Measurements from ENCODE around the gene CDKAL1. TPM values are rescaled to one million over a fixed set of nuclear protein-coding genes. Genes with fewer than 3 reads are reported as not detected.

The CDKAL1 gene
- total and polyA plus RNA-seq, 2 donors from 2014 or later, result 4.6 to 20.2 TPM

DNA sequence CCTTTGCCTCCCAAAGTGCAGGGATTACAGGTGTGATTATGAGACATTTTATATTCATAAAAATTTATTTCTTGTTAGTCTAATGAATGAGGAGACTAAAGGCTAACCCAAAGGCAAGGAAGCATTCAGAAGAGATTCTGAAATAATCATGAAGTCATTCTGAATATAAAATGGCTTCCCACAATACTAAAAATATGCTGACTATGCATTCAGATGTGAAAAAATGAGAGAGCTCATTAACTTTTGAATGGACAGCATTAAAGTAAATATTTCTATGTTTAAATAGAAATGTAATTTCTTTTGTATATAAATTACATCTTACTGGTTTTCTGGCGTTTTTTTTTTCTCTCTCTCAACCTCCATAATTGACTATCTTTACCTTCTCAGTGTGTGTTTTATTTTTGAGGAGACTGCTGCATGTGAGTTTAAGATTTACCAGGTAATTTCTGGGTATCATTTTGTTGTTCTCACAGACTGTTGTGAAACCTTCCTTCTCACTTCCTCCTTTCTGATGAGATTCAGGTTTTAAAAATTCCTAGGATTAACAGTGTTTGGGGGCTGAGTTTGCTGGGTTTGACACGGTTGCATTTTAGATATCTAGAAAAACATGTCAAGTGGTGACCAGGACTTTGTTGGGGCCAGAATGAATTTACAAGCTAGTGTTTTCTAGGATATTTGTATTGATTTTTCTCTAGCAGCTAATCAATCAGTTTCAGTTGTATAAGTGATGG, 316.6 kb downstream of the CDKAL1 start:
- no peak for DNase-seq
- Histone ChIP-seq H3K9ac (ENCODE audit: low read length in 3 of 3) (no peak overlapping the region), H3K9me3 (ENCODE audit: control insufficient read depth in 2 of 3, insufficient read depth in 1 of 3, low read length in 3 of 3) (no peaks in the 10 kb centered on the region), H3K27ac (ENCODE audit: low read depth in 2 of 2, low read length in 2 of 2) (no peak overlapping the region), H3K27me3 (ENCODE audit: control insufficient read depth, insufficient read depth, low read length) (no peaks in the 10 kb centered on the region), H3K4me1 (ENCODE audit: control insufficient read depth in 2 of 3, insufficient read depth in 2 of 3, low read depth in 1 of 3, low read length in 3 of 3) (no peaks in the 10 kb centered on the region), H3K36me3 (ENCODE audit: control insufficient read depth in 2 of 3, insufficient read depth in 3 of 3, low read length in 3 of 3) (no peaks in the 10 kb centered on the region), H3K4me3 (ENCODE audit: low read length in 3 of 3) (no peak overlapping the region)
- intact Hi-C loops (cut with DNase I), result no loop called here
- TF ChIP-seq, protein P1, sequence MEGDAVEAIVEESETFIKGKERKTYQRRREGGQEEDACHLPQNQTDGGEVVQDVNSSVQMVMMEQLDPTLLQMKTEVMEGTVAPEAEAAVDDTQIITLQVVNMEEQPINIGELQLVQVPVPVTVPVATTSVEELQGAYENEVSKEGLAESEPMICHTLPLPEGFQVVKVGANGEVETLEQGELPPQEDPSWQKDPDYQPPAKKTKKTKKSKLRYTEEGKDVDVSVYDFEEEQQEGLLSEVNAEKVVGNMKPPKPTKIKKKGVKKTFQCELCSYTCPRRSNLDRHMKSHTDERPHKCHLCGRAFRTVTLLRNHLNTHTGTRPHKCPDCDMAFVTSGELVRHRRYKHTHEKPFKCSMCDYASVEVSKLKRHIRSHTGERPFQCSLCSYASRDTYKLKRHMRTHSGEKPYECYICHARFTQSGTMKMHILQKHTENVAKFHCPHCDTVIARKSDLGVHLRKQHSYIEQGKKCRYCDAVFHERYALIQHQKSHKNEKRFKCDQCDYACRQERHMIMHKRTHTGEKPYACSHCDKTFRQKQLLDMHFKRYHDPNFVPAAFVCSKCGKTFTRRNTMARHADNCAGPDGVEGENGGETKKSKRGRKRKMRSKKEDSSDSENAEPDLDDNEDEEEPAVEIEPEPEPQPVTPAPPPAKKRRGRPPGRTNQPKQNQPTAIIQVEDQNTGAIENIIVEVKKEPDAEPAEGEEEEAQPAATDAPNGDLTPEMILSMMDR (IDR thresholded peaks at IDR 0.05; ENCODE audit: borderline replicate concordance, extremely low read depth, insufficient read depth), result no peak
- no peak for FAIRE-seq

DNA sequence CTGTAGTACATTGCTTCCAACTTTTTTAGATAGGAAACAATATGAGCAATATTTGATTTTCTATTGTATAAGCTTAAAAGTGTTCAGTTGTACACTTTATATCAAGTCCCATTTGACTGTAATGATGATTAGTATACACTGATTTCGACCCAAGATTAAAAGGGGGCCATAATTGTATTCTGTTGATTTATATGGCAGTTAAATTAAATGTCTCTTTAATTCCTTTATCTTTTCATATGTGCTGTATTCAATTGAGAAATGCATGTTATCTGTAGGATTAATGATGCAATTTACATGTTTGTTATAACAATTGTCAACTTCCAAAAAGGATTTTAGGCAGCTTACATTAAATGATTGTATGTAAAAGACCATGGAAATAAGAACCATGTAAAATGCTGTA, 317.5 kb downstream of the CDKAL1 start:
- intact Hi-C loops (cut with DNase I), result no loop called here
- H3K36me3 ChIP-seq (ENCODE audit: control insufficient read depth in 2 of 3, insufficient read depth in 3 of 3, low read length in 3 of 3), result no peaks in the 10 kb centered on the region
- H3K27ac ChIP-seq (ENCODE audit: low read depth in 2 of 2, low read length in 2 of 2), result no peak overlapping the region
- FAIRE-seq (no peak), DNase-seq (no peak)
- no peaks in the 10 kb centered on the region for H3K9me3 ChIP-seq (ENCODE audit: control insufficient read depth in 2 of 3, insufficient read depth in 1 of 3, low read length in 3 of 3)
- TF ChIP-seq, protein P1 (IDR thresholded peaks at IDR 0.05; ENCODE audit: borderline replicate concordance, extremely low read depth, insufficient read depth), result no peak
- no peak overlapping the region for H3K4me3 ChIP-seq (ENCODE audit: low read length in 3 of 3)
- H3K27me3 ChIP-seq (ENCODE audit: control insufficient read depth, insufficient read depth, low read length), result no peaks in the 10 kb centered on the region
- no peak overlapping the region for H3K9ac ChIP-seq (ENCODE audit: low read length in 3 of 3)
- H3K4me1 ChIP-seq (ENCODE audit: control insufficient read depth in 2 of 3, insufficient read depth in 2 of 3, low read depth in 1 of 3, low read length in 3 of 3), result no peaks in the 10 kb centered on the region

DNA sequence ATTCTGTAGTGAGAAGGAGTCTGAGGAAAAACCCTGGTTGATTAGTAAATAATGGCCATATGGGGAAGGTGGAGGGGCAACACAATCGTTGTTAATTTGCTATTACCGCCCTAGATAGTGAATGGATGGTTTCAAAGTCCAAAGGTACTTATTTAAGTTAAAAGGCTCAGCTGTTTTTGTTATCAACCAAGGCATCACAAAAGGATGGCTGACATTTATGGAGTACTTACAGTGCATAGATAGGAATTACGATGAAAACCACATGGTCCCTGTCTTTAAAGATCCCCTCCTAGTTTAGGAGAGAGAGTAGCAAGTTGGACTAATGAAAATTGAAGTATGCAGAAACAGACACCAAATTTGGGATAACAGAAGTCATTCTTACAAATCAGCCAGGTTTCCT, 319.6 kb downstream of the CDKAL1 start:
- Histone ChIP-seq H3K27me3 (ENCODE audit: control insufficient read depth, insufficient read depth, low read length) (no peaks in the 10 kb centered on the region), H3K9ac (ENCODE audit: low read length in 3 of 3) (no peak overlapping the region), H3K4me3 (ENCODE audit: low read length in 3 of 3) (no peak overlapping the region), H3K36me3 (ENCODE audit: control insufficient read depth in 2 of 3, insufficient read depth in 3 of 3, low read length in 3 of 3) (no peaks in the 10 kb centered on the region), H3K9me3 (ENCODE audit: control insufficient read depth in 2 of 3, insufficient read depth in 1 of 3, low read length in 3 of 3) (no peaks in the 10 kb centered on the region), H3K4me1 (ENCODE audit: control insufficient read depth in 2 of 3, insufficient read depth in 2 of 3, low read depth in 1 of 3, low read length in 3 of 3) (no peaks in the 10 kb centered on the region), H3K27ac (ENCODE audit: low read depth in 2 of 2, low read length in 2 of 2) (no peak overlapping the region)
- intact Hi-C loops (cut with DNase I), result no loop called here
- FAIRE-seq (no peak), DNase-seq (no peak)
- TF ChIP-seq, protein P1 (IDR thresholded peaks at IDR 0.05; ENCODE audit: borderline replicate concordance, extremely low read depth, insufficient read depth), result no peak

Measured in kidney (tissue), 14 donors.